Activated B cell treated with CpG ODN at 0.5 μM for 24 hours (primary cell): ENCODE measurements around the gene LMOD1. TPM values are rescaled to one million over a fixed set of nuclear protein-coding genes. Genes with fewer than 3 reads are reported as not detected.

Experiments
- ATAC-seq: fragments of 200-7000 bp; cut with Tn5 transposase; one replicate; pipeline ENCODE4 v1.10.0; 2021; ENCODE audit warnings: low read depth, mild to moderate bottlenecking, moderate library complexity
- CTCF ChIA-PET: fragments of 350-600 bp; sonication (Branson Sonifier 250); formaldehyde crosslinking; loops from one replicate; lab custom pipeline; 2021; ENCODE audit warnings: antibody characterized with exemption; lab: Charles Lee
- POLR2A ChIA-PET: fragments of 350-600 bp; sonication (Branson Sonifier 250); formaldehyde crosslinking; loops from one replicate; lab custom pipeline; 2021; ENCODE audit warnings: antibody characterized with exemption; lab: Charles Lee
- DNase-seq: peaks from one replicate; pipeline ENCODE4 v3.0.0; 2022
- H3K27ac Mint-ChIP-seq: one replicate; pipeline ENCODE4 v1.8.0; 2020; ENCODE audit warnings: mixed read lengths
- H3K27me3 Mint-ChIP-seq: one replicate; pipeline ENCODE4 v1.8.0; 2021; ENCODE audit warnings: mixed read lengths
- H3K36me3 Mint-ChIP-seq: one replicate; pipeline ENCODE4 v1.8.0; 2021; ENCODE audit warnings: low read depth, mixed read lengths
- H3K4me1 Mint-ChIP-seq: one replicate; pipeline ENCODE4 v1.8.0; 2021; ENCODE audit warnings: mixed read lengths
- H3K4me3 Mint-ChIP-seq: one replicate; pipeline ENCODE4 v1.8.0; 2020; ENCODE audit warnings: mild to moderate bottlenecking, mixed read lengths
- H3K9me3 Mint-ChIP-seq: one replicate; pipeline ENCODE4 v1.8.0; 2020; ENCODE audit warnings: mixed read lengths
- intact Hi-C: fragments of 100-400 bp; cut with micrococcal nuclease; formaldehyde crosslinking; loops from one replicate; pipeline ENCODE4 v1.15.1; 2024
- total RNA-seq: library from RNA; stranded (reverse); gene quantifications from 2 replicates; pipeline ENCODE4 v1.2.3, GENCODE V29; 2022
- TF ChIP-seq, protein P1 (sequence below): fragments of 200-600 bp; IDR thresholded peaks from one replicate; pipeline ENCODE4 v1.8.0; 2022; ENCODE audit warnings: antibody characterized with exemption, mild to moderate bottlenecking

The LMOD1 gene
- total RNA-seq, 1 donor from 2014 or later = not detected

DNA sequence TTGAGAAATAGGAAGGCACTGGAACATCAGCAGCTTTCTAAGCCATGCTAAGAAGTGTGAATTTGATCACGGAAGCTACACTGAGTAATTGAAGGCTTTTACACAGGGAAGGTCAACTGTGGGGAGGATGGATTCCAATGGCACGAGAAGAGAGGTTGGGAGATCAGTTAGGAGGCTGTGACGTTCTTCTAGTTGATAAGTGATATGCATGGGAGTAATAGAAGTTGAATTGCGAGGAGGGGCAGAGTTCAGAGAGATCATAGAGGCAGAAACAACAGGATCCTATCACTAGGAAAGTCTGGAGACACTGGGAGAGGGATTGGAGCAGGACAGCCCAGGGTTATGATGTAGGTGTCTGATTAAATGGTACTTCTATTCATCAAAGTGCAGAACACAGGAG lies 16.2 kb downstream of the LMOD1 start:
- Mint-ChIP-seq H3K9me3 (no peaks in the 10 kb centered on the region), H3K27me3 (peaks cover 7% of the 10 kb centered on the region), H3K4me3 (no peak overlapping the region), H3K36me3 (no peaks in the 10 kb centered on the region), H3K27ac (no peak overlapping the region), H3K4me1 (no peaks in the 10 kb centered on the region)
- intact Hi-C loops = no loop called here
- TF ChIP-seq, protein P1, sequence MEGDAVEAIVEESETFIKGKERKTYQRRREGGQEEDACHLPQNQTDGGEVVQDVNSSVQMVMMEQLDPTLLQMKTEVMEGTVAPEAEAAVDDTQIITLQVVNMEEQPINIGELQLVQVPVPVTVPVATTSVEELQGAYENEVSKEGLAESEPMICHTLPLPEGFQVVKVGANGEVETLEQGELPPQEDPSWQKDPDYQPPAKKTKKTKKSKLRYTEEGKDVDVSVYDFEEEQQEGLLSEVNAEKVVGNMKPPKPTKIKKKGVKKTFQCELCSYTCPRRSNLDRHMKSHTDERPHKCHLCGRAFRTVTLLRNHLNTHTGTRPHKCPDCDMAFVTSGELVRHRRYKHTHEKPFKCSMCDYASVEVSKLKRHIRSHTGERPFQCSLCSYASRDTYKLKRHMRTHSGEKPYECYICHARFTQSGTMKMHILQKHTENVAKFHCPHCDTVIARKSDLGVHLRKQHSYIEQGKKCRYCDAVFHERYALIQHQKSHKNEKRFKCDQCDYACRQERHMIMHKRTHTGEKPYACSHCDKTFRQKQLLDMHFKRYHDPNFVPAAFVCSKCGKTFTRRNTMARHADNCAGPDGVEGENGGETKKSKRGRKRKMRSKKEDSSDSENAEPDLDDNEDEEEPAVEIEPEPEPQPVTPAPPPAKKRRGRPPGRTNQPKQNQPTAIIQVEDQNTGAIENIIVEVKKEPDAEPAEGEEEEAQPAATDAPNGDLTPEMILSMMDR = no peak
- POLR2A ChIA-PET = no interaction called here
- CTCF ChIA-PET = no interaction called here
- DNase-seq (no peak), ATAC-seq (no peak)

DNA sequence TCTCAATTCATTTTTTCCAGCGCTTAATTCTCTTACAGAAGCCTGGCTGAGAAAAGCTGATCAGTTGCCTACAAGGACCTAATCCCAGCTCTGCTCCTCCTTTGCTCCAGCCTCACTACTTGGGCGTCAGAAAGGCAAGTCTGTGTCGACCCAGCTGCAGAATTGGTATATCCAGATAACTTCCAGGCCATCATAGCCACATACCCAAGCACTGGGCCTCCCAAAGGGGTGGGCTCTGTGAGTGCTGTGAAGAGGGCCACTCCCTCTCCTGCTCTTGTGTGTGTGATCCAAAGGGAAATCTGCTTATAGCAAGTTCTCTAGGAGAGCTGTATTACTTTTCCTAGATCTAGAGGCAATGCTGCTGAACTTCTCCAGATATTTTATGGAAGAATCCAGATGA lies 18.1 kb downstream of the LMOD1 start:
- ATAC-seq (no peak), DNase-seq (no peak)
- H3K27ac Mint-ChIP-seq = no peak overlapping the region
- CTCF ChIA-PET = no interaction called here
- H3K36me3 Mint-ChIP-seq = no peaks in the 10 kb centered on the region
- intact Hi-C loops = no loop called here
- H3K27me3 Mint-ChIP-seq = peaks cover 7% of the 10 kb centered on the region
- POLR2A ChIA-PET = no interaction called here
- no peak overlapping the region for H3K4me3 Mint-ChIP-seq
- TF ChIP-seq, protein P1 = no peak
- no peaks in the 10 kb centered on the region for H3K4me1 Mint-ChIP-seq
- H3K9me3 Mint-ChIP-seq = no peaks in the 10 kb centered on the region

DNA sequence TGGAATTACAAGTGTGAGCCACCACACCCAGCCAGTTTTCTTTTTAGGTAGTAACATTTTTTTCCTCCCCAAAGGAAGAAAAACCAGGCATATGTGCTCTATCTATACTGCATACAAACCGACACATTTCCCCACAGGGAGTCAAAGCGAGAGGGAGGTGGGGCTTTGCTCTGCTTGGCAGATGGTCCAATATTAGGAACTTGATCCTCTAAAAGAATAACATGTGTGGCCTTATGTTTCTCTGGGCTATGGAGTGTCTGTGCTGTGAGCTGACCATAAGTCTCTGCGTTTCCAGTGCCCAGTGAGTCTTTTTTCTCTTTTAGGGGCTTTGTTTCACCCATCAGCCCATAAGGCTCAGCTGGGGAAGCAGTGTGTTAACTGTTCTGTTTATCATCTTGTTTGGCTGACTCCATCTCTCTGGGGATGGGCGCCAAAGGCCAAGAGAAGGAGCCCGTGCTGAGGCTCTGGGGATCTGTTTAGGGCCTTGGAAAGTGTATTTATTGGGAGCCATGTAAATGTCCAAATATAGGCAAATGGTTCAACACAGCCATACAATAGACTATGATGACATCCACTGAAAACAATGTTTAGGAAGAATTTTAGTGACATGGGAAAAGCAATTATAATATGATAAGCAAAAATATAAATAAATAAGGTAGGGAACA lies 20.2 kb downstream of the LMOD1 start:
- intact Hi-C loops = no loop called here
- Mint-ChIP-seq H3K27ac (no peak overlapping the region), H3K27me3 (peaks cover 13% of the 10 kb centered on the region), H3K9me3 (no peaks in the 10 kb centered on the region), H3K4me3 (no peak overlapping the region), H3K36me3 (no peaks in the 10 kb centered on the region), H3K4me1 (no peaks in the 10 kb centered on the region)
- ChIA-PET POLR2A (no interaction called here), CTCF (no interaction called here)
- DNase-seq = no peak
- TF ChIP-seq, protein P1 = no peak
- no peak for ATAC-seq

DNA sequence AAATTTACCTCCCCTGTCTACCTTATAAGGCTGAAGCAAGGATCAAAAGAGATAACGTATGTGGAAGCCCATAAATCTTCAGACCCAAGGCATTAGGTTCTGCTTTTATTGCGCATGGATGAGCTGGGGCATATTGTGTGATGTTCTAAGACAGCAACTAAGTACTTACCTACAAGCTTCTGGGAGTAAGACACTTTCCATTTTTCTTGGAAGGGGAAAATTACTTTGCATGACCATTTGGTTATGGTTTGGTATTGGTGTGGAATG lies 21.1 kb downstream of the LMOD1 start:
- DNase-seq = no peak
- TF ChIP-seq, protein P1 = no peak
- Mint-ChIP-seq H3K36me3 (no peaks in the 10 kb centered on the region), H3K4me1 (no peaks in the 10 kb centered on the region), H3K27ac (no peak overlapping the region), H3K27me3 (peaks cover 16% of the 10 kb centered on the region), H3K4me3 (no peak overlapping the region), H3K9me3 (no peaks in the 10 kb centered on the region)
- ATAC-seq = no peak
- POLR2A ChIA-PET = no interaction called here
- intact Hi-C loops = no loop called here
- CTCF ChIA-PET = no interaction called here

DNA sequence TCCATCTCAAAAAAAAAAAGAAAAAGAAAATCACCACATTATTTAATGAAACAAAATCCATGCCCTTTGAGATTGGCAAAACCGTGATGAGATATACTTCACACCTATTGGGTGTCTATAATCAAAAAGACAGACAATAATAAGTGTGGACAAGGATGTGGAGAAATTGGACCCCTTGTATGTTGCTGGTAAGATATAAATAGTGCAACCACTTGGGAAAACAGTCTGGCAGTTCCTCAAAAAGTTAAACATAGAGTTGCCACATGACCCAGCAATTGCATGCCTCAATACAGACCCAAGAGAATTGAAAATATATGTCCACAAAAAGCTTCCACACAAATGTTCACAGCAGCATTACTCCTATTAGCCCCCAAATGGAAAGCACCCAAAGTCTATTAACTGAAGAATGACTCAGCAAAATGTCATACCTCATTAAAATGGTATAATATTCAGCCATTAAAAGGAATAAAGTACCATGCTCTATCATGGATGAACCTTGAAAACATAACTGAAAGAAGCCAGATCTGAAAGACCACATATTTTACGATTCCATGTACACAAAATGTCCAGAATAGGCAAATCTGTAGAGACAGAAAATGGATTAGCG lies 24.3 kb downstream of the LMOD1 start:
- H3K36me3 Mint-ChIP-seq = no peaks in the 10 kb centered on the region
- peaks cover 16% of the 10 kb centered on the region for H3K27me3 Mint-ChIP-seq
- H3K4me3 Mint-ChIP-seq = no peak overlapping the region
- TF ChIP-seq, protein P1 = no peak
- no peaks in the 10 kb centered on the region for H3K9me3 Mint-ChIP-seq
- DNase-seq (no peak), ATAC-seq (no peak)
- ChIA-PET CTCF (no interaction called here), POLR2A (no interaction called here)
- no peak overlapping the region for H3K27ac Mint-ChIP-seq
- intact Hi-C loops = no loop called here
- H3K4me1 Mint-ChIP-seq = no peaks in the 10 kb centered on the region
